GM21723 (cell line): ENCODE results near the gene PTGS1.
"Not testable (repeated sequence)": the region's sequence is repeated elsewhere in the genome, so short reads cannot be mapped to it uniquely, and the experiment has no call there.

Experiments
- ATAC-seq: cut with Tn5 transposase; IDR thresholded peaks from one replicate; pipeline ENCODE4 v1.9.1; 2021; ENCODE audit warnings: mild to moderate bottlenecking, moderate library complexity; ENCODE audit not compliant: unreplicated experiment

Gene PTGS1

GRCh38 chr9:122346478-122347347 lies 24.1 kb upstream of the PTGS1 start:
- no peak for ATAC-seq

- no peak for ATAC-seq
These were observed 23.2 kb upstream of the PTGS1 start for GRCh38 chr9:122347348-122348287.

- no peak for ATAC-seq
These were observed 22.5 kb upstream of the PTGS1 start for GRCh38 chr9:122348288-122348777.

GRCh38 chr9:122348791-122349190 lies 22.0 kb upstream of the PTGS1 start:
- no peak for ATAC-seq

GRCh38 chr9:122349201-122349600 lies 21.6 kb upstream of the PTGS1 start:
- ATAC-seq = no peak

GRCh38 chr9:122350577-122351355 lies 20.1 kb upstream of the PTGS1 start:
- ATAC-seq = peak; percentile 92

- no peak for ATAC-seq
These were observed 16.2 kb upstream of the PTGS1 start for GRCh38 chr9:122354536-122355199.

- no peak for ATAC-seq
These were observed 15.4 kb upstream of the PTGS1 start for GRCh38 chr9:122355336-122355875.

GRCh38 chr9:122356627-122357026 lies 14.2 kb upstream of the PTGS1 start:
- ATAC-seq = no peak

GRCh38 chr9:122360891-122361290 lies 9.9 kb upstream of the PTGS1 start:
- no peak for ATAC-seq

GRCh38 chr9:122363131-122363530 lies 7.7 kb upstream of the PTGS1 start:
- ATAC-seq = not testable (repeated sequence)

GRCh38 chr9:122364117-122364782 lies 6.6 kb upstream of the PTGS1 start:
- no peak for ATAC-seq

- ATAC-seq = no peak
These were observed 6.1 kb upstream of the PTGS1 start for GRCh38 chr9:122364783-122365150.

- ATAC-seq = no peak
These were observed 4.7 kb upstream of the PTGS1 start for GRCh38 chr9:122366074-122366660.

- ATAC-seq = no peak
These were observed 3.8 kb upstream of the PTGS1 start for GRCh38 chr9:122367065-122367464.

GRCh38 chr9:122367774-122368460 lies 2.9 kb upstream of the PTGS1 start:
- ATAC-seq = no peak

- no peak for ATAC-seq
These were observed 2.2 kb upstream of the PTGS1 start for GRCh38 chr9:122368642-122369041.

GRCh38 chr9:122370303-122370702 lies 521 bp upstream of the PTGS1 start:
- ATAC-seq = no peak
